Kidney (tissue), 14 donors: ENCODE results near the gene CHN2. TPM values are rescaled to one million over a fixed set of nuclear protein-coding genes. Genes with fewer than 3 reads are reported as not detected.

Experiments used
- DNase-seq, 5 donors: peaks; one replicate each; pipeline ENCODE4 v3.0.0-alpha.2; 2013 to 2020
- FAIRE-seq: peaks from 2 replicates; lab custom pipeline; 2012; peaks lifted over from hg19 to GRCh38; lab: Jason Lieb, UNC
- H3K27ac ChIP-seq, 2 donors: one replicate each; pipeline ENCODE4 v1.7.0; 2013; ENCODE audit warnings: low read depth in 2 of 2, low read length in 2 of 2, inconsistent platforms in 1 of 2
- H3K27me3 ChIP-seq: one replicate; pipeline ENCODE4 v1.7.1; 2013; ENCODE audit warnings: low read length, inconsistent platforms; ENCODE audit not compliant: control insufficient read depth, insufficient read depth
- H3K36me3 ChIP-seq, 3 donors: one replicate each; pipeline versions ENCODE4 v1.7.0 to v1.7.1; 2013; ENCODE audit warnings: low read length in 3 of 3, control low read depth in 1 of 3, inconsistent platforms in 1 of 3; ENCODE audit not compliant: insufficient read depth in 3 of 3, control insufficient read depth in 2 of 3
- H3K4me1 ChIP-seq, 3 donors: one replicate each; pipeline versions ENCODE4 v1.7.0 to v1.7.1; 2013; ENCODE audit warnings: low read length in 3 of 3, inconsistent platforms in 1 of 3, low read depth in 1 of 3; ENCODE audit not compliant: control insufficient read depth in 2 of 3, insufficient read depth in 2 of 3
- H3K4me3 ChIP-seq, 3 donors: one replicate each; pipeline versions ENCODE4 v1.7.0 to v1.8.1; 2013; ENCODE audit warnings: low read length in 3 of 3, control low read depth in 1 of 3, inconsistent platforms in 1 of 3
- H3K9ac ChIP-seq, 3 donors: one replicate each; pipeline versions ENCODE4 v1.7.0 to v1.7.1; 2013; ENCODE audit warnings: low read length in 3 of 3, control low read depth in 1 of 3, inconsistent platforms in 1 of 3
- H3K9me3 ChIP-seq, 3 donors: one replicate each; pipeline versions ENCODE4 v1.7.0 to v1.7.1; 2013; ENCODE audit warnings: low read length in 3 of 3, control low read depth in 1 of 3, inconsistent platforms in 1 of 3; ENCODE audit not compliant: control insufficient read depth in 2 of 3, insufficient read depth in 1 of 3
- intact Hi-C: fragments of 100-400 bp; cut with DNase I; formaldehyde crosslinking; loops from one replicate; pipeline ENCODE4 v1.11.1; 2022
- polyA plus RNA-seq: library from polyadenylated mRNA; stranded (reverse); fragments of 350-450 nt; fragmentation: Illumina TruSeq; extraction: RNeasy Lipid Tissue Mini Kit (QIAGEN cat#74804); gene quantifications from one replicate; pipeline ENCODE4 v1.2.3, GENCODE V29; 2014; ENCODE audit warnings: low read depth, low replicate concordance; ENCODE audit not compliant: insufficient read depth
- total RNA-seq: library from RNA; stranded (reverse); fragmentation: NEBNext Ultra II Directional; extraction: Animal tissue kit (Norgen Biotek cat#: 25700); gene quantifications from one replicate; pipeline ENCODE4 v1.2.1, GENCODE V29; 2021
- TF ChIP-seq, protein P1 (sequence below): IDR thresholded peaks from 3 replicates; pipeline ENCODE4 v1.5.1; 2012; ENCODE audit warnings: mild to moderate bottlenecking, moderate library complexity, borderline replicate concordance; ENCODE audit not compliant: insufficient read depth; ENCODE audit errors: extremely low read depth
- donor health status: control.
- donor health status: control.
- donor health status: control.
- donor health status: control.
- donor health status: control.
- donor health status: DM: yes; HTN: yes; CAD: no.
- donor health status: Normal renal cell carcinoma (clear cell type).

The CHN2 gene
- total and polyA plus RNA-seq, 2 donors from 2014 or later: 7.4 to 22.5 TPM

DNA sequence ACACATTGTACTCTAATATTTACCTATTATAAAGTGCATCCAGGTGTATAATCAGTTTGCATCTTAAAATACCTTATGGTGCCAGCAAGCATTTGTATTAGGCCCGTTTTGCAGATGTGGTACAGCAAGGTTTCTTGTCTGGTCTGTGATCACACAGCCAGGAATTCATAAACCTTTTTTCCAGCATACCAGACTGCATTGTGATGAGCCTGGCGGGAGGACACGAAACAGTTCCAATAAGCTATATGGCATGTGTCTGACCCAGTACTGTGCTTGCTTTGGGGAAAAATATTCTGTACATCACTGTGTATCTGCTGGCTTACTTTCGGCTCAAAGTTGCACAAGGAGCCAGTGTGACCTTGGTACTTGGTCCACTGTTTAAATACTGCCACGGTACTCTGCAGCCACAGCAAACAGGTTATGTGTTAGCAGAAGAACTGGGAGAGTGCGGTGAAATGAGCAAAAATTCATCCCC lies 36.3 kb downstream of the CHN2 start:
- intact Hi-C loops: no loop called here
- FAIRE-seq: no peak
- H3K4me1 ChIP-seq: peaks cover 0 to 3% (median 0%) of the 10 kb centered on the region in 3 donors

GRCh38 chr7:29231671-29232232 lies 37.2 kb downstream of the CHN2 start:
- DNase-seq (peak in 1 of 5 donors; percentile 6), FAIRE-seq (no peak)

More for the DNA sequence above, 36.3 kb downstream of the CHN2 start:
- Histone ChIP-seq H3K9me3 (no peaks in the 10 kb centered on the region), H3K36me3 (no peaks in the 10 kb centered on the region), H3K27me3 (no peaks in the 10 kb centered on the region), H3K27ac (no peak overlapping the region), H3K9ac (no peak overlapping the region), H3K4me3 (no peak overlapping the region)
- no peak for DNase-seq
- TF ChIP-seq, protein P1, sequence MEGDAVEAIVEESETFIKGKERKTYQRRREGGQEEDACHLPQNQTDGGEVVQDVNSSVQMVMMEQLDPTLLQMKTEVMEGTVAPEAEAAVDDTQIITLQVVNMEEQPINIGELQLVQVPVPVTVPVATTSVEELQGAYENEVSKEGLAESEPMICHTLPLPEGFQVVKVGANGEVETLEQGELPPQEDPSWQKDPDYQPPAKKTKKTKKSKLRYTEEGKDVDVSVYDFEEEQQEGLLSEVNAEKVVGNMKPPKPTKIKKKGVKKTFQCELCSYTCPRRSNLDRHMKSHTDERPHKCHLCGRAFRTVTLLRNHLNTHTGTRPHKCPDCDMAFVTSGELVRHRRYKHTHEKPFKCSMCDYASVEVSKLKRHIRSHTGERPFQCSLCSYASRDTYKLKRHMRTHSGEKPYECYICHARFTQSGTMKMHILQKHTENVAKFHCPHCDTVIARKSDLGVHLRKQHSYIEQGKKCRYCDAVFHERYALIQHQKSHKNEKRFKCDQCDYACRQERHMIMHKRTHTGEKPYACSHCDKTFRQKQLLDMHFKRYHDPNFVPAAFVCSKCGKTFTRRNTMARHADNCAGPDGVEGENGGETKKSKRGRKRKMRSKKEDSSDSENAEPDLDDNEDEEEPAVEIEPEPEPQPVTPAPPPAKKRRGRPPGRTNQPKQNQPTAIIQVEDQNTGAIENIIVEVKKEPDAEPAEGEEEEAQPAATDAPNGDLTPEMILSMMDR: no peak

GRCh38 chr7:29234438-29234837 lies 39.9 kb downstream of the CHN2 start:
- FAIRE-seq (no peak), DNase-seq (no peak)
- Histone ChIP-seq H3K4me3 (no peak overlapping the region), H3K36me3 (no peaks in the 10 kb centered on the region), H3K4me1 (no peaks in the 10 kb centered on the region), H3K9ac (no peak overlapping the region), H3K27me3 (no peaks in the 10 kb centered on the region), H3K9me3 (no peaks in the 10 kb centered on the region), H3K27ac (no peak overlapping the region)
- TF ChIP-seq, protein P1: no peak
- intact Hi-C loops: no loop called here

More at GRCh38 chr7:29231671-29232232, 37.2 kb downstream of the CHN2 start:
- TF ChIP-seq, protein P1: no peak
- H3K4me3 ChIP-seq: no peak overlapping the region
- H3K27ac ChIP-seq: no peak overlapping the region
- H3K9me3 ChIP-seq: no peaks in the 10 kb centered on the region
- H3K9ac ChIP-seq: no peak overlapping the region
- no peaks in the 10 kb centered on the region for H3K27me3 ChIP-seq
- H3K4me1 ChIP-seq: peaks cover 0 to 3% (median 0%) of the 10 kb centered on the region in 3 donors
- no peaks in the 10 kb centered on the region for H3K36me3 ChIP-seq
- intact Hi-C loops: no loop called here

GRCh38 chr7:29236071-29236580 lies 41.6 kb downstream of the CHN2 start:
- no peak for FAIRE-seq
- Histone ChIP-seq H3K36me3 (no peaks in the 10 kb centered on the region), H3K9me3 (no peaks in the 10 kb centered on the region), H3K4me1 (no peaks in the 10 kb centered on the region), H3K4me3 (no peak overlapping the region), H3K27me3 (no peaks in the 10 kb centered on the region), H3K9ac (no peak overlapping the region), H3K27ac (no peak overlapping the region)
- DNase-seq: no peak
- intact Hi-C loops: no loop called here
- TF ChIP-seq, protein P1: no peak
